K562 (cell line): ENCODE results near the gene BRSK1. TPM values are rescaled to one million over a fixed set of nuclear protein-coding genes. Genes with fewer than 3 reads are reported as not detected.

Source experiments
- CBX1 ChIP-seq: sonication (generic); IDR thresholded peaks from 2 replicates; pipeline ENCODE4 v1.6.1; 2016; ENCODE audit warnings: antibody characterized with exemption, low read depth, mild to moderate bottlenecking
- CREB3 ChIP-seq: fragments of 450-650 bp; conservative IDR thresholded peaks from 2 replicates; pipeline ENCODE4 v1.6.1; 2016; ENCODE audit warnings: missing genetic modification characterization, low read depth, mild to moderate bottlenecking, missing compliant biosample characterization, moderate library complexity
- DACH1 ChIP-seq: fragments of 450-650 bp; IDR thresholded peaks from 2 replicates; pipeline ENCODE4 v1.6.1; 2018; ENCODE audit not compliant: partially characterized antibody
- EP300 ChIP-seq: IDR thresholded peaks from 2 replicates; pipeline ENCODE4 v1.6.1; 2012; ENCODE audit warnings: low read length, improper control_type of control experiment
- GABPB1 ChIP-seq: sonication (generic); formaldehyde crosslinking; IDR thresholded peaks from 2 replicates; pipeline ENCODE4 v1.8.0; 2022; ENCODE audit warnings: mild to moderate bottlenecking, missing genetic modification reagents
- KDM2B ChIP-seq: fragments of 250-450 bp; sonication (Bioruptor Pico); IDR thresholded peaks from 2 replicates; pipeline ENCODE4 v1.8.0; 2021; ENCODE audit warnings: mild to moderate bottlenecking, moderate library complexity
- NFE2 ChIP-seq: IDR thresholded peaks from 2 replicates; pipeline ENCODE4 v1.6.1; 2014; ENCODE audit warnings: antibody characterized with exemption, low read depth
- NR2C2 ChIP-seq, 2 experiments: fragments of 200-800 bp in 1 of 2; sonication (Bioruptor generic) in 1 of 2; sonication (generic) in 1 of 2; formaldehyde crosslinking in 1 of 2; IDR thresholded peaks; 2 replicates each; pipeline versions ENCODE4 v1.6.1 to v1.8.0; 2016 to 2022; ENCODE audit warnings: mild to moderate bottlenecking in 1 of 2, missing compliant biosample characterization in 1 of 2, missing genetic modification characterization in 1 of 2, missing genetic modification reagents in 1 of 2
- PML ChIP-seq: IDR thresholded peaks from 2 replicates; pipeline ENCODE4 v1.6.1; 2012; ENCODE audit warnings: low read length, inconsistent platforms
- RAD21 ChIP-seq, 2 experiments: fragments of 250-450 bp in 1 of 2; fragments of 450-650 bp in 1 of 2; sonication (Bioruptor Pico) in 1 of 2; formaldehyde crosslinking in 1 of 2; IDR thresholded peaks in 1 of 2; conservative IDR thresholded peaks in 1 of 2; 2 replicates each; pipeline versions ENCODE4 v1.4.0 to v1.8.0; 2020 to 2022; ENCODE audit warnings: mild to moderate bottlenecking in 2 of 2, moderate library complexity in 1 of 2
- TEAD4 ChIP-seq, 2 experiments: sonication (generic) in 1 of 2; formaldehyde crosslinking in 1 of 2; IDR thresholded peaks; 2 replicates each; pipeline versions ENCODE4 v1.6.1 to v1.8.0; 2012 to 2022; ENCODE audit warnings: borderline replicate concordance in 1 of 2, inconsistent platforms in 1 of 2, low read length in 1 of 2, mild to moderate bottlenecking in 1 of 2, missing genetic modification reagents in 1 of 2
- TRIM24 ChIP-seq, 2 experiments: fragments of 450-650 bp; IDR thresholded peaks; 2 replicates each; pipeline ENCODE4 v1.6.1; 2016
- ZBTB17 ChIP-seq: fragments of 450-650 bp; formaldehyde crosslinking; IDR thresholded peaks from 2 replicates; pipeline ENCODE4 v1.4.0; 2020; ENCODE audit warnings: mild to moderate bottlenecking
- ZNF263 ChIP-seq: sonication (generic); formaldehyde crosslinking; IDR thresholded peaks from 2 replicates; pipeline ENCODE4 v1.8.0; 2022; ENCODE audit warnings: mild to moderate bottlenecking, missing genetic modification reagents, borderline replicate concordance
- ZNF75A ChIP-seq: fragments of 450-650 bp; formaldehyde crosslinking; IDR thresholded peaks from 2 replicates; pipeline ENCODE4 v1.4.0; 2020; ENCODE audit warnings: mild to moderate bottlenecking
- polyA plus RNA-seq, 8 experiments: library from polyadenylated mRNA; depleted of rRNA in 4 of 8; stranded (reverse) in 5 of 8; unstranded in 3 of 8; fragments of >200 nt; fragmentation: Nextera tagmentation in 2 of 8; fragmentation: Illumina TruSeq in 1 of 8; extraction: Ambion mirVana in 2 of 8; extraction: Trizol in 1 of 8; gene quantifications; 2 replicates each; pipeline versions ENCODE4 v1.2.1 to v1.2.3, GENCODE V29; 2011 to 2014; ENCODE audit warnings: inconsistent platforms in 1 of 8, missing spikeins in 1 of 8
- total RNA-seq, 7 experiments: library from RNA; depleted of rRNA in 6 of 7; stranded (reverse); fragments of >200 nt in 6 of 7; fragmentation: Illumina TruSeq in 2 of 7; extraction: Trizol in 2 of 7; gene quantifications; 2 replicates each; pipeline versions ENCODE4 v1.2.1 to v1.2.3, GENCODE V29; 2011 to 2021; ENCODE audit warnings: low replicate concordance in 1 of 7
- TF ChIP-seq, protein P1 (sequence below): fragments of 450-650 bp; formaldehyde crosslinking; IDR thresholded peaks from 2 replicates; pipeline ENCODE4 v1.4.0; 2022; ENCODE audit warnings: mild to moderate bottlenecking, moderate library complexity

Gene BRSK1
- total and polyA plus RNA-seq, 9 of the 15 experiments (the other 6 are each of a cell fraction or from before 2014, with no cell fraction given): 1.7 to 9.3 (median 3.8) TPM; not detected in 2

DNA sequence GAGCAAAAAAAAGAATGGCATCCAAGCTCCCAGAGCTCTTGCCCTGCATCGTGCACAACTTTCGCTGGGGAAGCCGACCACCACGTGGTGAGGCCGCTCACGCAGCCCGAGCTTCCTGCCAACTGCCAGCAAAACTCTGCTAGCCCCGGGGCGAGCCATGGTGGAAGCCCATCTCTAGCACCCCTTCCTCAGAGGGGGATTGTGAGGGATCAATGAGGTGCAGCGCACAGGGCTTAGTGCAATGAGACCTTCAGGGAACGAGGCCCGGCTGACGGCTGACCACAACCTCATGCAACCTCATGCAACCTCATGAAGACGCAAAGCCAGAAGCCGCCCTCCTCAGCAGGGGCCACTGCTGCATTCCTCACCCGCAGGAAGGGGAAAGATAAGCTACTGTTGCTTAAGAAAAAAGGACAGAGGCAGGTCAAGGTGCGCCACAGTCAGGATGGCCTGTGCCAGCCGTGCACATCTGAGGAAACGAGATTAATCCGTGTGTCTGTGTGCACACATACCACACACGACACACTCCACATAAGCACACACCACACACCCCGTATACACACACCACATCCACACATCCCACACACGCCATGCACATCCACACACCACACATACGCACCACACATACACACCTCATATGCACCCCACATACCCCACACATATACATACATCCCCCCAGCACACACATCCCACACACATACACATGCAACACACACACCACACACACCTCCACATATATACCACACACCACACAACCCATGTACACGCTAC lies 13.4 kb upstream of the BRSK1 start (continued):
- TF ChIP-seq EP300 (peak; percentile 70), ZNF263 (CRISPR knock-in tag) (no peak), TEAD4 (IDR thresholded peaks at IDR 0.05; ENCODE audit: low read length) (peak; percentile 83), TEAD4 (CRISPR knock-in tag; IDR thresholded peaks at IDR 0.05; ENCODE audit: borderline replicate concordance) (peak; percentile 81; the same call in 1 of the 2 replicates), ZBTB17 (CRISPR knock-in tag) (peak; percentile 73), CREB3 (tag) (0 out of 2 replicates have a peak, but pooled peaks have one; percentile 29), DACH1 (no peak), NFE2 (no peak), RAD21 (CRISPR knock-in tag; conservative IDR thresholded peaks at IDR 0.05 in 1 of 2, IDR thresholded peaks at IDR 0.05 in 1 of 2) (peak in 1 of 2 experiments; percentile 53; a peak in 2 of 4 replicates), ZNF75A (CRISPR knock-in tag) (peak; percentile 69; the same call in 1 of the 2 replicates), PML (no peak), TRIM24 (IDR thresholded peaks at IDR 0.05) (peak; percentile 83 to 89; a peak in 3 of 4 replicates), GABPB1 (CRISPR knock-in tag) (peak; percentile 28; the same call in 1 of the 2 replicates), CBX1 (peak; percentile 72; the same call in 1 of the 2 replicates), KDM2B (CRISPR knock-in tag) (no peak), NR2C2 (CRISPR knock-in tag; IDR thresholded peaks at IDR 0.05) (no peak), NR2C2 (tag; IDR thresholded peaks at IDR 0.05) (peak; percentile 84; the same call in 1 of the 2 replicates)
- TF ChIP-seq, protein P1, sequence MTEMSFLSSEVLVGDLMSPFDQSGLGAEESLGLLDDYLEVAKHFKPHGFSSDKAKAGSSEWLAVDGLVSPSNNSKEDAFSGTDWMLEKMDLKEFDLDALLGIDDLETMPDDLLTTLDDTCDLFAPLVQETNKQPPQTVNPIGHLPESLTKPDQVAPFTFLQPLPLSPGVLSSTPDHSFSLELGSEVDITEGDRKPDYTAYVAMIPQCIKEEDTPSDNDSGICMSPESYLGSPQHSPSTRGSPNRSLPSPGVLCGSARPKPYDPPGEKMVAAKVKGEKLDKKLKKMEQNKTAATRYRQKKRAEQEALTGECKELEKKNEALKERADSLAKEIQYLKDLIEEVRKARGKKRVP (CRISPR knock-in tag): peak; percentile 95
